ENCODE measurements around the gene OR6B2. TPM values are rescaled to one million over a fixed set of nuclear protein-coding genes. Genes with fewer than 3 reads are reported as not detected.
"Not testable (repeated sequence)": the region's sequence is repeated elsewhere in the genome, so short reads cannot be mapped to it uniquely, and the experiment has no call there.

OR6B2 gene
- total RNA-seq, 2 donors from 2014 or later = not detected

DNA sequence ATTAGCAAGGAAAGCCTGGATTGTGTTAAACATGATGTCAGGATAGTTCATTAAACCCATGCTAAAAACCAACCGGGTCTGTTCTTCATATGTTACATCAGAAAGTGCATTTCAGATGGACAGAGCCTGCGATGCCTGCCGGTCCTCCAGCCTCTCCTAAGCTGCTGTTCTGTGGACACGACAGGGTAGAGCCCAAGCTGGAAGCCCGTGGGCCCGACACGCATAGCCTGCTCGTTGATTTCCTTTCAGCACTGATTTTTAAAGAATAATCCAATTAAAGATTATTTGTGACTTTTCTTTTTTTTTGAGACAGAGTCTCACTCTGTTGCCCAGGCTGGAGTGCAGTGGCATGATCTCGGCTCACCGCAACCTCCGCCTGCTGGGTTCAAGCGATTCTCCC, 22.3 kb upstream of the OR6B2 start:
- H3K27me3 Mint-ChIP-seq = peaks cover 35 to 61% of the 10 kb centered on the region in 2 donors
- H3K36me3 Mint-ChIP-seq = no peaks in the 10 kb centered on the region
- no peaks in the 10 kb centered on the region for H3K9me3 Mint-ChIP-seq
- no peak for ATAC-seq
- H3K4me1 Mint-ChIP-seq (ENCODE audit: low read depth in 2 of 2) = peaks cover 0 to 5% of the 10 kb centered on the region in 2 donors
- DNase-seq (ENCODE audit: low spot score) = no peak
- no peak overlapping the region for H3K4me3 Mint-ChIP-seq
- no peak overlapping the region for H3K27ac Mint-ChIP-seq

DNA sequence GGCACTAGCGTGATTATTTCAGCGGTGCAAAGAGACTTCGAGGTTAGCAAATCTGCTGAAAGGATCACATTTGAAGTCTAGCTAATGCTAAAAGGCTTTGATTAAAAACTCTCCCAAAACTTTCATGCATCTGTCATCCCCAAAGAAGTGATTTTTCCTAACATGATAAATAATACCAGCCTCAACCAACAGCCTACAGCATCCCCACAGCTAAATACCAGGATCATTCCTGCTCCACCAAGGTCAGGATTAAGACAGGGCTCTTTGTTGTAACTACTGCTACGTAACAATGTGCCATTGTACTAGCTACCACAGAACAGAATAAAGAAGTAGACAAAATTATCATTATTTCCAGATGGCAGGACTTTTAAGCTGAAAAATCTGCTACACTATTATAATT, 21.5 kb upstream of the OR6B2 start:
- no peak overlapping the region for H3K27ac Mint-ChIP-seq
- H3K4me1 Mint-ChIP-seq (ENCODE audit: low read depth in 2 of 2) = peaks cover 0 to 5% of the 10 kb centered on the region in 2 donors
- peaks cover 35 to 67% of the 10 kb centered on the region in 2 donors for H3K27me3 Mint-ChIP-seq
- H3K36me3 Mint-ChIP-seq = no peaks in the 10 kb centered on the region
- no peaks in the 10 kb centered on the region for H3K9me3 Mint-ChIP-seq
- ATAC-seq (no peak), DNase-seq (ENCODE audit: low spot score) (no peak)
- H3K4me3 Mint-ChIP-seq = no peak overlapping the region

DNA sequence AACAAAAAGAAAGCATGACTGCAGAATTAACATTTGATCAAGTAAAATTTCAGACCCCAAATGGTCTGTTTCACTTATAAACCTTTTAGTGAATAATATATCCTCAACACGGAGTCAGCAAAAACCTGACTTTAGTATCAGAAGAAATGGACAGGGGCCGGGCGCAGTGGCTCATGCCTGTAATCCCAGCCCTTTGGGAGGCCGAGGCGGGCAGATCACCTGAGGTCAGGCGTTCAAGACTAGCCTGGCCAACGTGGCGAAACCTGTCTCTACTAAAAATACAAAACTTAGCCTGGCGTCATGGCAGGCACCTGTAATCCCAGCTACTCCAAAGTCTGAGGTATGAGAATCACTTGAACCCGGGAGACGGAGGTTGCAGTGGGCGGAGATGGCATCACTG, 20.0 kb upstream of the OR6B2 start:
- Mint-ChIP-seq H3K4me1 (ENCODE audit: low read depth in 2 of 2) (peaks cover 0 to 3% of the 10 kb centered on the region in 2 donors), H3K36me3 (no peaks in the 10 kb centered on the region), H3K27me3 (peaks cover 31 to 65% of the 10 kb centered on the region in 2 donors), H3K4me3 (no peak overlapping the region), H3K9me3 (no peaks in the 10 kb centered on the region), H3K27ac (no peak overlapping the region)
- no peak for ATAC-seq
- DNase-seq (ENCODE audit: low spot score) = no peak

DNA sequence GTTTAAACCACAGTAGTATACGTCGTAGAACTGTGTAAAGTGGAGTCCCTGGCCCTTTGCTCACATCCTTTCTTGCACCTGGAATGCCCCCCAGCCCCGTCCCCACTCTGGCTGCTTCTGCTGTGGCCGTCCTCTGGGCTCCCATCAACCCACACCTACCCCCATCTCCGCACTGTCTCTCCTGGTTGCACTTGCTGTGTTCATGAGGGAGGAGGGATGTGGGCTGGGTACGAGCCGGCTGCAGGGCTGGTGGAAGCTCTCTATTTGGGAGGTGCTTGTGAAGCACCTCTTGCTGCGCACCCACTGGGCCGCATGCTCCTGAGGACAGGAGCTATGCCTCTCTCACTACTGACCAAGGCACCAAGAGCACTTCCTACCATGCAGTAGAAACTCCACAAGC, 18.0 kb upstream of the OR6B2 start:
- H3K4me1 Mint-ChIP-seq (ENCODE audit: low read depth in 2 of 2) = no peaks in the 10 kb centered on the region
- no peaks in the 10 kb centered on the region for H3K36me3 Mint-ChIP-seq
- H3K4me3 Mint-ChIP-seq = no peak overlapping the region
- ATAC-seq = no peak
- no peaks in the 10 kb centered on the region for H3K9me3 Mint-ChIP-seq
- H3K27ac Mint-ChIP-seq = no peak overlapping the region
- no peak for DNase-seq (ENCODE audit: low spot score)
- H3K27me3 Mint-ChIP-seq = peaks cover 24 to 55% of the 10 kb centered on the region in 2 donors

DNA sequence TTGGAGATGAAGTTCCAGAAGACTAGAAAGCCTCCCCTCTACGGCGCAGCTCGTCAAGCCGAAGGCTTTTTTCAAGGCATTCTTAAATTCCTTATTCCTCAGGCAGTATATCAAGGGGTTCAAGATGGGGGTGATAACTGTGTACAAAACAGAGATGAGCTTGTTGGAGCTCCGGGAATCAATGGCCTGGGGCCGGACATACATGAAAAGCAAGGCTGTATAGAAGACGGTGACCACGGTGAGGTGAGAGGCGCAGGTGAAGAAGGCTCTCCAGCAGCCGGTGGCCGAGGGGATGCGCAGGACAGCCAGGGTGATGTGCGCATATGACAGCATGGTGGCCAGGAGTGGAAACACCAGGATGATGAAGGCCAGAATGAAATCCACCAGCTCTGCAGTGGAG, 14.9 kb upstream of the OR6B2 start:
- H3K4me1 Mint-ChIP-seq (ENCODE audit: low read depth in 2 of 2) = no peaks in the 10 kb centered on the region
- no peak overlapping the region for H3K4me3 Mint-ChIP-seq
- no peaks in the 10 kb centered on the region for H3K9me3 Mint-ChIP-seq
- ATAC-seq (no peak), DNase-seq (ENCODE audit: low spot score) (no peak)
- peaks cover 27 to 40% of the 10 kb centered on the region in 2 donors for H3K27me3 Mint-ChIP-seq
- H3K27ac Mint-ChIP-seq = no peak overlapping the region
- no peaks in the 10 kb centered on the region for H3K36me3 Mint-ChIP-seq

DNA sequence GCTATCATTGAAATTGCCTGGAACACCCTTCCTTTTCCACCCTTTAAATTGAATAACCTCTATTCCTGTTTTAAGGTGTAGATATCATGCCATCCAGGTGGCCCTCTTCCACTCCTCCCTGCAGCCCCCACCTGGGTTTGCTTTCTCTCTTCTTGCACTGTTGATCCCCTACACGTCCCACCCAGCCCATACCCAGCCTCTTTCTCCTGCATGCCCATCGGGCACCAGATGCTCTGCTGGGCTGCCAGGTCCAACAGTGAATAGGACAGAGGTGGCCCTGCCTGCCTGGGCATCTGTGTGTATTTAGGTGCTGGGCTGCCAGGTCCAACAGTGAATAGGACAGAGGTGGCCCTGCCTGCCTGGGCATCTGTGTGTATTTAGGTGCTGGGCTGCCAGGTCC, 13.9 kb upstream of the OR6B2 start:
- not testable (repeated sequence) for H3K27ac Mint-ChIP-seq; H3K4me1 Mint-ChIP-seq (ENCODE audit: low read depth in 2 of 2); H3K4me3 Mint-ChIP-seq; ATAC-seq; H3K9me3 Mint-ChIP-seq; H3K36me3 Mint-ChIP-seq; DNase-seq (ENCODE audit: low spot score)
- H3K27me3 Mint-ChIP-seq = peaks cover 27 to 40% of the 10 kb centered on the region in 2 donors

DNA sequence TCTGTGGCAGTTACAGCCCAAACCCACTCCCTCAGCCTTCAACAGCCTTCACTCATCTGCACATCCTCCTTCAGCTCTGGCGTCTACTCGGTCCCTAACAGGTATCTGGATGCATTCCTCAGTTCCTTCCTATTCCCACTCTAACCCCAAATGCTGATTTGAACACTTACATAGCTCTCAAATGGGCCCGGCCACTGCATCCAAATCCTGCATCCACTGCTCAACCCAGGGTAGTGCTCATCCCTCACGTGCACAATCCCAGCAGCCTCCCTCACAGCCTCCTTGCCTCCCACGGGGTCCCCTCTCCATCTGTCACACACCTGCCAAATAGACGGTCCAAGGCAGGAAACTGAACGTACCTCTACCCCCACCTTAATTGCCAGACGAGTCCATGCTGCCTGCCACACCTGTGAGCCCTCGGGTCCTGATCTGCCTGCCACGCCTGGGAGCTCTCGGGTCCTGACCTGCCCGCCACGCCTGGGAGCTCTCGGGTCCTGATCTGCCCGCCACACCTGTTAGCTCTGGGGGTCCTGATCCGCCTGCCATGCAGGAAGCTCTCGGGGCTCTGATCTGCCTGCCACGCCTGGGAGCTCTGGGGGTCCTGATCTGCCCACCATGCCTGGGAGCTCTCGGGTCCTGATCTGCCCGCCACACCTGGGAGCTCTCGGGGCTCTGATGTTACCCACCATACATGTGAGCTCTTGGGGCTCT, 13.2 kb upstream of the OR6B2 start:
- ATAC-seq (no peak), DNase-seq (ENCODE audit: low spot score) (no peak)
- Mint-ChIP-seq H3K9me3 (no peaks in the 10 kb centered on the region), H3K4me3 (no peak overlapping the region), H3K4me1 (ENCODE audit: low read depth in 2 of 2) (no peaks in the 10 kb centered on the region), H3K27me3 (peaks cover 21 to 33% of the 10 kb centered on the region in 2 donors), H3K36me3 (no peaks in the 10 kb centered on the region), H3K27ac (no peak overlapping the region)

DNA sequence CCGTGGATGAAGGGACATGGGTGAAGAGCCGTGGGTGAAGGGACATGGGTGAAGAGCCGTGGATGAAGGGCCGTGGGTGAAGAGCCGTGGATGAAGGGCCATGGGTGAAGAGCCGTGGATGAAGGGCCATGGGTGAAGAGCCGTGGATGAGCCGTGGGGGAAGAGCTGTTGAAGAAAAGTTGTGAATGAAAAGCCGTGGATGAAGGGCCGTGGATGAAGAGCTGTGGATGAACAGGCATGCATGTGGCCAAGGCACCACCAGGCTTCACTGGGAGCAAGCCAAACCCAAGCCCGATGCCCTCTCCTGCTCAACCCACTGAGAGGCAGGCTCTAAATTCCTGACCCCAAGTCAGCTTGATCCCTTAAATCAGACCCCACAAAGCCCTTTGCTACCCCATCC, 12.5 kb upstream of the OR6B2 start:
- no peaks in the 10 kb centered on the region for H3K9me3 Mint-ChIP-seq
- no peak overlapping the region for H3K27ac Mint-ChIP-seq
- H3K4me1 Mint-ChIP-seq (ENCODE audit: low read depth in 2 of 2) = no peaks in the 10 kb centered on the region
- no peak overlapping the region for H3K4me3 Mint-ChIP-seq
- no peak for ATAC-seq
- no peaks in the 10 kb centered on the region for H3K36me3 Mint-ChIP-seq
- no peak for DNase-seq (ENCODE audit: low spot score)
- H3K27me3 Mint-ChIP-seq = peaks cover 21 to 26% of the 10 kb centered on the region in 2 donors

DNA sequence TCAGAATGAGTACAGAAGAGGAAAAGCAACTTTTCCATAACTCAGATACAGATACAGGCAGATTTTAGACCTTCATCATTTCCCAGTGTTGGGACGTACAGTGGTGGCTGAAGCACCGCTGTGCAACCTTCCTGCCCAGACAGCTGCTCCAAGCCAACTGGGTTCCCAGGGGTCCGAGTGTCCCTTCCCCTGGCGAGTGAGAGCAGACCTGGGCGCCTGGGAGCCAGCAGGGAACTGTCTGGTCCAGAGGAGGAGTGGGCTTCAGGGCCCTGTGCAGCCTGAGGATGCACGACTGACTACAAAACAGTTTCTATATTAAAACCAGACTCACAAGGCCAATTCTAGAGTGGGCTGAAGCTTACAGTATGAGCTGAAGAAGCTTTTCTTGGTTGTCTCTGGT, 11.1 kb upstream of the OR6B2 start:
- H3K27me3 Mint-ChIP-seq = peaks cover 14 to 30% of the 10 kb centered on the region in 2 donors
- H3K4me3 Mint-ChIP-seq = no peak overlapping the region
- H3K36me3 Mint-ChIP-seq = no peaks in the 10 kb centered on the region
- no peak for ATAC-seq
- no peak overlapping the region for H3K27ac Mint-ChIP-seq
- no peaks in the 10 kb centered on the region for H3K4me1 Mint-ChIP-seq (ENCODE audit: low read depth in 2 of 2)
- no peak for DNase-seq (ENCODE audit: low spot score)
- H3K9me3 Mint-ChIP-seq = no peaks in the 10 kb centered on the region

DNA sequence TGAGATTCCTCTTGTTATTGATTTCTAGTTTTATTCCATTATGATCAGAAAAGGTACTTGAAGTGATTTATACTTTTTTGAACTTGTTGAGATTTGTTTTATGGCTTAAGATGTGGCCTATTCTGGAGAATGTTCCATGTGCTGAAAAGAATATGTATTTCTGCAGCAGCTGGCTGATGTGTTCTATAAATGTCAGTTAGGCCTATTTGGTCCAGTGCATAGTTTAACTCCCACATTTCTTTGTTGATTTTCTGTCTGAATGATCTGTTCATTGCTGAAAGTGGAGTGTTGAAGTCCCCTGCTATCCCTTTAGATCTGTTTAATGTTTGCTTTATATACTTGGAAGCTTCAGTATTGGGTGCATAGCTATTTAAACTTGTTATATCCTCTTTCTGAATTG, 7.1 kb upstream of the OR6B2 start:
- no peak overlapping the region for H3K27ac Mint-ChIP-seq
- DNase-seq (ENCODE audit: low spot score) = no peak
- ATAC-seq = no peak
- peaks cover 26 to 40% of the 10 kb centered on the region in 2 donors for H3K27me3 Mint-ChIP-seq
- H3K9me3 Mint-ChIP-seq = no peaks in the 10 kb centered on the region
- no peak overlapping the region for H3K4me3 Mint-ChIP-seq
- no peaks in the 10 kb centered on the region for H3K36me3 Mint-ChIP-seq
- H3K4me1 Mint-ChIP-seq (ENCODE audit: low read depth in 2 of 2) = no peaks in the 10 kb centered on the region

DNA sequence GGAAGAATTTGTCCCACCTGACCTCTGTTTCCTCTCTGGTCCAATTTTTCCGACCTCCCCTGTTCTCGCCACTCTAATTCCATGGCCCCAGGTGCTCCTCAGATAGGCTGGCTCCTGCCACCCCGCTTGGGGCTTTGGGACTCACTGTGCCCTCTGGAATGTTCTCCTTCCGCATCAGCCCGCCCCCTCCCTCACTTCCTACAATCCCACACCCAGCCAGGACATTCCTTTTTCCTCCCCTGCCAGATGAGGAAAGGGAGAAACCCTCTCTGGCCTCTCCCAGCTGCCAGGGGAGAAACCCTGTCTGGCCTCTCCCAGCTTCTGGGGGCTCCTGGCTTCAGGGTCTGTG, 3.1 kb upstream of the OR6B2 start:
- Mint-ChIP-seq H3K4me3 (no peak overlapping the region), H3K27ac (no peak overlapping the region), H3K9me3 (no peaks in the 10 kb centered on the region), H3K4me1 (ENCODE audit: low read depth in 2 of 2) (no peaks in the 10 kb centered on the region), H3K36me3 (no peaks in the 10 kb centered on the region), H3K27me3 (peaks cover 41 to 48% of the 10 kb centered on the region in 2 donors)
- ATAC-seq (no peak), DNase-seq (ENCODE audit: low spot score) (no peak)

DNA sequence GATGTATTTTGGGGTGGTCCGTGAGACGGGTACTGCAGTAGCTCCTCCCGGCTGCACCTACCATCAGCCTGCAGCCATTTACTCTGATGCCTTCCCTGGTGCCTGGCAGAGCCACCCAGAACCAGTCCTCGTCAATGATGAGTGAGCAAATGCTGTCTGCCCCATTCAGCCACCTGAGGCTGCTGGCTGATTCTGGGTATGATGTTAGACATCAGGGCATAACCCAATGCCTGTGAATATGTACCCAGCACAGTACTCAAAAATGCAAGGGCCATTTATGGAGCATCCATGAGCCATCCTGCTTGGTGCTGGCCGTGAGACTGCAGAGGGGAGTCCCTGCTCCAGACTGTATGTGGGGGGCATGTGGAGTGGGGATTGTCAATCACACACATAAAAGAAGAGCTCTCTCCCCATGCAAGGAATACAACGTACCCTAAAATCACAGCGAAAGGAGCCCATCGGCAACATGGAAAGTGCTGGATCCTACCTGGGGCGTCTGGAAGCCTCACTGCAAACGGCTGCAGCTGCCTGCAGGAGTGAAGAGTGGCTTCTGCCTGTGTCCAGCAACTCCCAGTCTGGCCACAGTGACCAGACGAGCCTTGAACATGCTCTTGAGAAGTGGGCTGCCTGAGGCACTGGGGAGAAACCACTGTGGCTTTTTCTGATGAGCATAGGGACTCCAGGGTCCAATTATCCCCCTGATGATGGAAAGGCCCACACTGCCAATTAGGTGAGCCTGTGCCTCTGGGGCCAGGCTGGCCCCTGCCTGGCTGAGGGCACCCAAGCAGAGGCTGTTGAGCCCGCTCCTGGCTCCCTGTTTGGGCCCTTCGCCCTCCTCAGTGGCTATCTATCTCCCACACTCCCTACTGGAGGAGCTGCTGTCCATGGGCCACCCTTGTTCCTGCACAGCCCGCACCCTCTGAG, 2.4 kb upstream of the OR6B2 start:
- no peak for DNase-seq (ENCODE audit: low spot score)
- no peaks in the 10 kb centered on the region for H3K4me1 Mint-ChIP-seq (ENCODE audit: low read depth in 2 of 2)
- no peaks in the 10 kb centered on the region for H3K36me3 Mint-ChIP-seq
- no peak overlapping the region for H3K27ac Mint-ChIP-seq
- H3K27me3 Mint-ChIP-seq = peaks cover 41 to 45% of the 10 kb centered on the region in 2 donors
- H3K4me3 Mint-ChIP-seq = no peak overlapping the region
- no peaks in the 10 kb centered on the region for H3K9me3 Mint-ChIP-seq
- ATAC-seq = peak in 1 of 2 donors; percentile 29

DNA sequence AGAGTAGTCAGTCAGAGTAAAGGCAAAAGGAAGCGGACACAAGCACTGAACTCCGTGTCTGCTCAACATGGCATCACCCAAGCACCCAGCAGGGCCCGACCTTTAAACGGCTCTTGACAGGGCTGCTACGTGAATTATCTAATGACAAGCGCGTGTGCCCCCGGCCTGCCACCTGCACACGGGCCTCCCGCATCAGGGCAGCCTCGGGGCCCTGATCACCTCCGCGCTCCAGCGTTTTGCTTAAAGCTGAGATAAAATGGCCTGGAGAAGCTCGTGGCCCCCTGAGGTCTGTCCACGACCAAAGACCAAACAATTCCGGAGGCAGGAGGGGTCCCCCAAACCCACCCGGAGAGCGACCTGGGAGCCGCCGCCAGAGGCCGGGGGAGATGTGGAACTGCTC, 5.5 kb downstream of the OR6B2 start:
- ATAC-seq = peak; percentile 1 to 19
- Mint-ChIP-seq H3K4me3 (peak overlapping the region; percentile 98), H3K9me3 (no peaks in the 10 kb centered on the region), H3K27me3 (peaks cover 0 to 6% of the 10 kb centered on the region in 2 donors), H3K27ac (peak overlapping the region; percentile 88 to 91), H3K4me1 (ENCODE audit: low read depth in 2 of 2) (peaks cover 27 to 31% of the 10 kb centered on the region in 2 donors), H3K36me3 (peaks cover 10% of the 10 kb centered on the region)
- no peak for DNase-seq (ENCODE audit: low spot score)

DNA sequence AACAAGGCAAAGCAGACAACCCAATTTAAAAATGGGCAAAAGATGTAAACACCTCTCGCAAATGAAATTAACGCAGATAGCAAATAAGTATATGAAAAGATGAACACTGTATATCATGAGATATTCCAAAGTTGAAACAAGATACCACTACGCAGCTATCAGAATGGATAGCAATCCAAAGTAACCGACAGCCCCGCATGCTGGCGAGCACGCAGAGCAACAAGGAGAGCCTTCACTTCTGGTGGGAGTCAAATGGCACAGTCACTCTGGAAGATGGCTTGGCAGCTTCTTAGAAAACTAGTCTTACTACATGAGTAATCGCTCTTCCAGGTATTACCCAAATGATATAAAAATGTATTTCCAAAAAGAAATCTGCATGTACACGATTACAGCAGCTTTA, 6.4 kb downstream of the OR6B2 start:
- peaks cover 10% of the 10 kb centered on the region for H3K36me3 Mint-ChIP-seq
- H3K27ac Mint-ChIP-seq = peak overlapping the region; percentile 88 to 91
- peaks cover 30 to 31% of the 10 kb centered on the region in 2 donors for H3K4me1 Mint-ChIP-seq (ENCODE audit: low read depth in 2 of 2)
- peak overlapping the region; percentile 98 for H3K4me3 Mint-ChIP-seq
- DNase-seq (ENCODE audit: low spot score) (no peak), ATAC-seq (no peak)
- H3K27me3 Mint-ChIP-seq = no peaks in the 10 kb centered on the region
- no peaks in the 10 kb centered on the region for H3K9me3 Mint-ChIP-seq
